PC-9 (cell line): ENCODE results near the gene TNPO2. TPM values are rescaled to one million over a fixed set of nuclear protein-coding genes. Genes with fewer than 3 reads are reported as not detected.

Experiments used
- BruUV-seq: library from RNA; stranded (reverse); fragments of 400-500 nt; replicated peaks from 2 replicates; lab custom pipeline; 2021; lab: Mats Ljungman, UMichigan
- CTCF ChIA-PET: fragments of 300-600 bp; sonication (Branson Sonifier 250); formaldehyde crosslinking; loops from one replicate; lab custom pipeline; 2022; ENCODE audit warnings: antibody characterized with exemption; lab: Charles Lee
- POLR2A ChIA-PET: fragments of 300-600 bp; sonication (Branson Sonifier 250); formaldehyde crosslinking; loops from one replicate; lab custom pipeline; 2022; ENCODE audit warnings: antibody characterized with exemption; ENCODE audit not compliant: unreplicated experiment; lab: Charles Lee
- DNase-seq, 2 experiments: peaks; one replicate each; pipeline versions ENCODE4 v3.0.0 to v3.0.0-alpha.2; 2015 to 2022; ENCODE audit warnings: mixed read lengths in 1 of 2
- H2AFZ ChIP-seq: fragments of 200-600 bp; sonication (generic); 2 replicates; pipeline ENCODE4 v1.8.1; 2017; ENCODE audit warnings: antibody characterized with exemption
- H3F3A ChIP-seq: fragments of 200-600 bp; sonication (generic); 2 replicates; pipeline ENCODE4 v1.8.1; 2017; ENCODE audit warnings: antibody characterized with exemption, mild to moderate bottlenecking, low read depth; ENCODE audit not compliant: insufficient read depth
- H3K27ac ChIP-seq: fragments of 200-600 bp; sonication (generic); 2 replicates; pipeline ENCODE4 v1.6.1; 2016; ENCODE audit warnings: mixed run types
- H3K27me3 ChIP-seq: fragments of 200-600 bp; sonication (generic); 2 replicates; pipeline ENCODE4 v1.6.1; 2016; ENCODE audit warnings: low read depth, mixed run types; ENCODE audit not compliant: insufficient read depth
- H3K36me3 ChIP-seq: fragments of 200-600 bp; sonication (generic); 2 replicates; pipeline ENCODE4 v1.6.1; 2016; ENCODE audit warnings: low read depth, mixed run types
- H3K4me1 ChIP-seq: fragments of 200-600 bp; sonication (generic); replicated peaks from 2 replicates; pipeline ENCODE4 v1.6.1; 2016; ENCODE audit warnings: mixed run types; ENCODE audit not compliant: insufficient read depth
- H3K4me2 ChIP-seq: fragments of 200-600 bp; sonication (generic); 2 replicates; pipeline ENCODE4 v1.6.1; 2017; ENCODE audit warnings: mixed run types
- H3K4me3 ChIP-seq: fragments of 200-600 bp; sonication (generic); 2 replicates; pipeline ENCODE4 v1.6.1; 2016; ENCODE audit warnings: mixed run types
- H3K79me2 ChIP-seq: fragments of 200-600 bp; sonication (generic); 2 replicates; pipeline ENCODE4 v1.6.1; 2017; ENCODE audit warnings: low read depth, mixed run types
- H3K9me2 ChIP-seq: fragments of 200-600 bp; sonication (generic); 2 replicates; pipeline ENCODE4 v1.8.1; 2017; ENCODE audit warnings: mild to moderate bottlenecking; ENCODE audit not compliant: insufficient read depth
- H3K9me3 ChIP-seq: fragments of 200-600 bp; sonication (generic); 2 replicates; pipeline ENCODE4 v1.8.1; 2016; ENCODE audit warnings: low read depth; ENCODE audit not compliant: insufficient read depth
- H4K20me1 ChIP-seq: fragments of 200-600 bp; sonication (generic); 2 replicates; pipeline ENCODE4 v1.8.1; 2017; ENCODE audit not compliant: insufficient read depth
- EZH2 ChIP-seq: fragments of 200-600 bp; sonication (generic); IDR thresholded peaks from 2 replicates; pipeline ENCODE4 v1.8.0; 2017; ENCODE audit warnings: antibody characterized with exemption, low read depth
- intact Hi-C: fragments of 100-400 bp; cut with micrococcal nuclease; formaldehyde crosslinking; loops from one replicate; pipeline ENCODE4 v1.10.0; 2022; ENCODE audit not compliant: unreplicated experiment
- total RNA-seq: library from RNA; stranded (reverse); gene quantifications from 2 replicates; pipeline ENCODE4 v1.2.3, GENCODE V29; 2021
- TF ChIP-seq, protein P1 (sequence below): fragments of 200-600 bp; sonication (generic); conservative IDR thresholded peaks from 2 replicates; pipeline ENCODE4 v1.6.1; 2017; ENCODE audit warnings: mixed run types, antibody characterized with exemption, mild to moderate bottlenecking, moderate library complexity

The TNPO2 gene
- total RNA-seq, 1 experiment from 2014 or later, result 77.5 TPM

DNA sequence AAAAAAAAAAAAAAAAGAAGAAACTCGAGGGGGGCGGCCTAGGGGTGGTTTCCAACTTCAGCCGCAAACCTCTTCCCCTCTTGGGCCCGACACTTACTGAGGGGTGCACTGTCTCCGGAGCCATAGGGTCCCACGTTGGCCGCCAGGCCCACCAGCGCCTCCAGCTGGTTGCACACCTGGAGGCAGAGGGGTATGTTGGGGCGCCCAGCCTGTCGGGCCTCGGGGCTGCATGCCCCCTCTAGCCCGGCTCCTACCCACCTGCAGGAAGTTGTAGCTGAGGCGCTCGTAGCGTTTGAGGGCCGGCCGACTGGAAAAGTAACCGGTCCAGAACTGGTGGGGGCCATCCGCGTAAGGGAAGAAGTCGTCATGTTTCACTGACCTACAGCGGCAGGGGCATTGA, 65.8 kb downstream of the TNPO2 start:
- Histone ChIP-seq H3K9me2 (no peaks in the 10 kb centered on the region), H3K36me3 (0 out of 2 replicates have a peak, but pooled peaks cover 4% of the 10 kb centered on the region), H3K4me3 (no peak overlapping the region), H3K79me2 (no peaks in the 10 kb centered on the region), H3K4me1 (no peaks in the 10 kb centered on the region), H3K9me3 (no peaks in the 10 kb centered on the region), H3F3A (peaks cover 4% of the 10 kb centered on the region; the same call in 1 of the 2 replicates), H3K27me3 (no peaks in the 10 kb centered on the region), H3K27ac (no peak overlapping the region), H2AFZ (no peak overlapping the region), H4K20me1 (no peaks in the 10 kb centered on the region), H3K4me2 (no peak overlapping the region)
- TF ChIP-seq, protein P1, sequence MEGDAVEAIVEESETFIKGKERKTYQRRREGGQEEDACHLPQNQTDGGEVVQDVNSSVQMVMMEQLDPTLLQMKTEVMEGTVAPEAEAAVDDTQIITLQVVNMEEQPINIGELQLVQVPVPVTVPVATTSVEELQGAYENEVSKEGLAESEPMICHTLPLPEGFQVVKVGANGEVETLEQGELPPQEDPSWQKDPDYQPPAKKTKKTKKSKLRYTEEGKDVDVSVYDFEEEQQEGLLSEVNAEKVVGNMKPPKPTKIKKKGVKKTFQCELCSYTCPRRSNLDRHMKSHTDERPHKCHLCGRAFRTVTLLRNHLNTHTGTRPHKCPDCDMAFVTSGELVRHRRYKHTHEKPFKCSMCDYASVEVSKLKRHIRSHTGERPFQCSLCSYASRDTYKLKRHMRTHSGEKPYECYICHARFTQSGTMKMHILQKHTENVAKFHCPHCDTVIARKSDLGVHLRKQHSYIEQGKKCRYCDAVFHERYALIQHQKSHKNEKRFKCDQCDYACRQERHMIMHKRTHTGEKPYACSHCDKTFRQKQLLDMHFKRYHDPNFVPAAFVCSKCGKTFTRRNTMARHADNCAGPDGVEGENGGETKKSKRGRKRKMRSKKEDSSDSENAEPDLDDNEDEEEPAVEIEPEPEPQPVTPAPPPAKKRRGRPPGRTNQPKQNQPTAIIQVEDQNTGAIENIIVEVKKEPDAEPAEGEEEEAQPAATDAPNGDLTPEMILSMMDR, result no peak; the same call in 1 of the 2 replicates
- TF ChIP-seq EZH2, result no peak
- CTCF ChIA-PET, result no interaction called here
- POLR2A ChIA-PET, result no interaction called here
- BruUV-seq, result no TSS peak
- intact Hi-C loops, result no loop called here
- no peak for DNase-seq

DNA sequence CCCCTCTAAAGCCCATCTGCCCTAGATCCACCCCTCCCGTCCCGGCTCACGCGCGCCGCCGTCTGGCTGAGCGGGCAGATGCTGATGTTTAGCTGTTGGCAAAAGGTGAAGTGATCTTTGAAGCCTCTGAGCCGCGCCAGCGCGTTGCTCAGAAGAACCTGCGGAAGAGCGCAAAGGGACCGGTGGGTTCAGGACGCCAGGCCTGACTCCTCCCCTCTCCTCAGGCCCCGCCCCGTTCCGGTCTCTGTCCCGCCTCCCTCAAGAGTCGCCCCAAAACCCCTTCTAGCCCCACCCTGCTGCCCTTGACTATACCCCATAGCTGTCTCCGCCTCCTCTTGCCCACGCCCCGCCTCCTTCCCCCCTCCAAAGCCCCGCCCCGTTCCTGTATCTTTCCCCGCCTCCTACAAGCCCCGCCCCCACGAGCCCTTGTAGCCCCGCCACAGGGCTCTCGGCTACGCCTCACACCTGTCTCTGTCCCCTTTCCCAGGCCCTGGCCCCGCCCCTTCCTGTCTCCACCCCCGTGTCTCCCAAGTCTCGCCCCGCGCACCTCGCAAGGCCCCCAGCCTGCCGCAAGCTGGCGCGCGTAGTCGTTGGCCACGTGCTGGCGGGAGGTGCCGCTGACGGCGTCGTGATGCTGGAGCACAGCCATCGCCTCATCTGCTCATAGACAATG, 66.7 kb downstream of the TNPO2 start:
- Histone ChIP-seq H3K79me2 (no peaks in the 10 kb centered on the region), H3K27ac (no peak overlapping the region), H3K36me3 (no peaks in the 10 kb centered on the region), H4K20me1 (no peaks in the 10 kb centered on the region), H3K27me3 (no peaks in the 10 kb centered on the region), H3K9me2 (no peaks in the 10 kb centered on the region), H3K4me1 (no peaks in the 10 kb centered on the region), H3K9me3 (no peaks in the 10 kb centered on the region), H3K4me3 (no peak overlapping the region), H3F3A (peaks cover 4% of the 10 kb centered on the region; the same call in 1 of the 2 replicates), H3K4me2 (no peak overlapping the region), H2AFZ (no peak overlapping the region)
- TF ChIP-seq, protein P1, result no peak
- no peak for TF ChIP-seq EZH2
- DNase-seq, result no peak
- ChIA-PET POLR2A (no interaction called here), CTCF (no interaction called here)
- intact Hi-C loops, result no loop called here
- no TSS peak for BruUV-seq

GRCh38 chr19:12655546-12655945, 68.2 kb downstream of the TNPO2 start:
- H3K4me3 ChIP-seq, result no peak overlapping the region
- intact Hi-C loops, result no loop called here
- H3K27ac ChIP-seq, result no peak overlapping the region
- H3K79me2 ChIP-seq, result no peaks in the 10 kb centered on the region
- no peak overlapping the region for H3K4me2 ChIP-seq
- H3K9me2 ChIP-seq, result no peaks in the 10 kb centered on the region
- no peak overlapping the region for H2AFZ ChIP-seq
- TF ChIP-seq, protein P1, result no peak
- TF ChIP-seq EZH2, result no peak
- peaks cover 4% of the 10 kb centered on the region; the same call in 1 of the 2 replicates for H3F3A ChIP-seq
- ChIA-PET POLR2A (no interaction called here), CTCF (no interaction called here)
- no peaks in the 10 kb centered on the region for H4K20me1 ChIP-seq
- H3K36me3 ChIP-seq, result no peaks in the 10 kb centered on the region
- no peaks in the 10 kb centered on the region for H3K4me1 ChIP-seq
- no peaks in the 10 kb centered on the region for H3K27me3 ChIP-seq
- no TSS peak for BruUV-seq
- DNase-seq, result no peak
- H3K9me3 ChIP-seq, result no peaks in the 10 kb centered on the region
